Liver (tissue), 9 donors: ENCODE results near the gene HES6. TPM values are rescaled to one million over a fixed set of nuclear protein-coding genes. Genes with fewer than 3 reads are reported as not detected.

Source experiments
- DNase-seq: peaks from one replicate; pipeline ENCODE4 v3.0.0-alpha.2; 2017; ENCODE audit warnings: low spot score
- H3K27ac ChIP-seq, 2 donors: one replicate each; pipeline ENCODE4 v1.7.0; 2013; ENCODE audit warnings: inconsistent platforms in 2 of 2, low read length in 2 of 2, control low read depth in 1 of 2, low read depth in 1 of 2, mild to moderate bottlenecking in 1 of 2
- H3K27me3 ChIP-seq, 4 donors: one replicate each; pipeline versions ENCODE4 v1.6.1 to v1.7.0; 2013; ENCODE audit warnings: low read length in 3 of 4, inconsistent platforms in 1 of 4, mild to moderate bottlenecking in 1 of 4, moderate library complexity in 1 of 4; ENCODE audit not compliant: control insufficient read depth in 4 of 4, insufficient read depth in 4 of 4
- H3K36me3 ChIP-seq, 4 donors: one replicate each; pipeline versions ENCODE4 v1.6.1 to v1.7.0; 2013; ENCODE audit warnings: low read length in 3 of 4, mild to moderate bottlenecking in 3 of 4, low read depth in 1 of 4, moderate library complexity in 1 of 4; ENCODE audit not compliant: control insufficient read depth in 4 of 4, insufficient read depth in 3 of 4
- H3K4me1 ChIP-seq, 4 donors: one replicate each; pipeline versions ENCODE4 v1.6.1 to v1.7.0; 2013; ENCODE audit warnings: low read length in 3 of 4, mild to moderate bottlenecking in 3 of 4, moderate library complexity in 1 of 4; ENCODE audit not compliant: control insufficient read depth in 4 of 4, insufficient read depth in 4 of 4
- H3K4me3 ChIP-seq, 3 donors: one replicate each; pipeline versions ENCODE4 v1.6.1 to v1.7.0; 2013; ENCODE audit warnings: low read length in 3 of 3, control low read depth in 1 of 3, low read depth in 1 of 3, mild to moderate bottlenecking in 1 of 3
- H3K9ac ChIP-seq, 2 donors: one replicate each; pipeline ENCODE4 v1.7.0; 2013; ENCODE audit warnings: low read length in 2 of 2, mild to moderate bottlenecking in 2 of 2, moderate library complexity in 2 of 2, control low read depth in 1 of 2, low read depth in 1 of 2
- H3K9me3 ChIP-seq, 4 donors: one replicate each; pipeline versions ENCODE4 v1.6.1 to v1.7.0; 2013; ENCODE audit warnings: low read length in 3 of 4; ENCODE audit not compliant: control insufficient read depth in 4 of 4
- CTCF ChIP-seq: fragments of 150-350 bp; IDR thresholded peaks from 2 replicates; pipeline ENCODE4 v1.5.1; 2017; ENCODE audit warnings: improper control_type of control experiment, low read depth, low read length; ENCODE audit not compliant: missing input control
- EGR1 ChIP-seq, 2 donors: IDR thresholded peaks; 2 replicates each; pipeline ENCODE4 v1.6.1; 2016 to 2018; ENCODE audit warnings: antibody characterized with exemption in 2 of 2, low read depth in 2 of 2
- FOXA1 ChIP-seq: IDR thresholded peaks from 2 replicates; pipeline ENCODE4 v1.6.1; 2016; ENCODE audit warnings: antibody characterized with exemption
- FOXA2 ChIP-seq: IDR thresholded peaks from 2 replicates; pipeline ENCODE4 v1.6.1; 2016; ENCODE audit warnings: antibody characterized with exemption
- GABPA ChIP-seq, 2 donors: IDR thresholded peaks in 1 of 2; conservative IDR thresholded peaks in 1 of 2; 2 replicates each; pipeline ENCODE4 v1.6.1; 2016; ENCODE audit warnings: antibody characterized with exemption in 2 of 2, mild to moderate bottlenecking in 1 of 2, moderate library complexity in 1 of 2
- HNF4A ChIP-seq, 2 donors: conservative IDR thresholded peaks; 2 replicates each; pipeline ENCODE4 v1.6.1; 2016; ENCODE audit warnings: antibody characterized with exemption in 2 of 2, mild to moderate bottlenecking in 2 of 2
- HNF4G ChIP-seq: IDR thresholded peaks from 2 replicates; pipeline ENCODE4 v1.6.1; 2016; ENCODE audit warnings: antibody characterized with exemption
- JUND ChIP-seq, 2 donors: IDR thresholded peaks; 2 replicates each; pipeline ENCODE4 v1.6.1; 2016; ENCODE audit warnings: antibody characterized with exemption in 2 of 2
- NR2F2 ChIP-seq: IDR thresholded peaks from 2 replicates; pipeline ENCODE4 v1.6.1; 2016; ENCODE audit warnings: antibody characterized with exemption
- RAD21 ChIP-seq, 2 donors: IDR thresholded peaks; 2 replicates each; pipeline ENCODE4 v1.6.1; 2016; ENCODE audit warnings: antibody characterized with exemption in 2 of 2, mild to moderate bottlenecking in 2 of 2
- REST ChIP-seq: IDR thresholded peaks from 2 replicates; pipeline ENCODE4 v1.6.1; 2016; ENCODE audit warnings: antibody characterized with exemption, mild to moderate bottlenecking
- RXRA ChIP-seq, 2 donors: IDR thresholded peaks; 2 replicates each; pipeline ENCODE4 v1.6.1; 2017 to 2018; ENCODE audit warnings: antibody characterized with exemption in 2 of 2, mild to moderate bottlenecking in 1 of 2
- SP1 ChIP-seq: IDR thresholded peaks from 2 replicates; pipeline ENCODE4 v1.6.1; 2018; ENCODE audit warnings: antibody characterized with exemption, mild to moderate bottlenecking
- TAF1 ChIP-seq: conservative IDR thresholded peaks from 2 replicates; pipeline ENCODE4 v1.6.1; 2016; ENCODE audit warnings: antibody characterized with exemption, mild to moderate bottlenecking
- YY1 ChIP-seq: IDR thresholded peaks from 2 replicates; pipeline ENCODE4 v1.6.1; 2016; ENCODE audit warnings: antibody characterized with exemption, mild to moderate bottlenecking
- WGBS: extraction: QIAGEN DNeasy Blood & Tissue Kit; methylation state at CpG from one replicate; pipeline ENCODE4 v1.1.7; 2013; 5-methylcytosine and 5-hydroxymethylcytosine counted together
- polyA plus RNA-seq, 2 donors: library from polyadenylated mRNA; stranded (reverse) in 1 of 2; unstranded in 1 of 2; fragments of 200-250 nt in 1 of 2; fragments of >200 nt in 1 of 2; fragmentation: Nextera tagmentation in 1 of 2; extraction: Ambion mirVana in 1 of 2; gene quantifications; one replicate each; pipeline versions ENCODE4 v1.2.1 to v1.2.3, GENCODE V29; 2013 to 2015
- total RNA-seq, 2 donors: library from RNA; depleted of rRNA; stranded (reverse); fragments of >200 nt; gene quantifications; one replicate each; pipeline ENCODE4 v1.2.3, GENCODE V29; 2014
- TF ChIP-seq, protein P1 (sequence below): IDR thresholded peaks from 2 replicates; pipeline ENCODE4 v1.6.1; 2016; ENCODE audit warnings: antibody characterized with exemption
- TF ChIP-seq, protein P2 (sequence below): IDR thresholded peaks from 2 replicates; pipeline ENCODE4 v1.6.1; 2016; ENCODE audit warnings: antibody characterized with exemption
- TF ChIP-seq, protein P3 (sequence below): IDR thresholded peaks from 2 replicates; pipeline ENCODE4 v1.6.1; 2016; ENCODE audit warnings: antibody characterized with exemption
- donor health status: healthy.
- donor health status: healthy.
- donor health status: healthy.
- donor health status: healthy.
- donor health status: healthy.

HES6 gene
- total and polyA plus RNA-seq, 4 donors, result 1.7 to 13.2 (median 2.6) TPM

DNA sequence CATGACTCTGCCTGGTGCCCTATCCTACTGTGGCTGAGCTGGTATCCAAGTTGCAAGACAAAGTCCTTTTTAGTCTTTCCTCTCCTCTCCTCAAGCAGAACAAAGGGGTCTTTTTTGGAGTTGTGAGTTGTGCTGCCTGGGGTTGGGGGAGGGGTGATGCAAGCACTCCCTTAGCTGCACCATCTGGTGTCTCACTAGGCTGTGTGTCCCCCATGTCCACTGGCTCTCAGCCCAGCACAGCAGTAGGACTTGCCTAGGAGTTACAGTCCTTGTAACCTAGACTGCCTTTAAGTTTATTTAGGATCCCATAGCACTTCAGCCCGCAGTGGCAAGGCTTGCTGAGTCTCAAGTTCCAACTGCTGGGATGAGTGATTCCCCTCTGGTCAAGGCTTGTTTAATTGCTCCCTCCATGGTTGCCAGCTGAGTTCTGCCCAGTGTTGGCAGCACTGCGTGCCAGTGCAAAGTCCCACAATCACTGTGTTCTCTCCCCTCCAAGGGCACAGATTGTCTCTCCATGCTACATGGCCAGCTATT, 23.1 kb downstream of the HES6 start:
- Histone ChIP-seq H3K4me1 (peaks cover 0 to 12% (median 8%) of the 10 kb centered on the region in 4 donors), H3K36me3 (no peaks in the 10 kb centered on the region), H3K9me3 (no peaks in the 10 kb centered on the region), H3K9ac (no peak overlapping the region), H3K27me3 (no peaks in the 10 kb centered on the region), H3K27ac (peak overlapping the region in 1 of 2 donors; percentile 10), H3K4me3 (no peak overlapping the region)
- no peak for DNase-seq
- 44% methylated on average over 2 of the region's 2 CpGs for WGBS
- TF ChIP-seq, protein P1, sequence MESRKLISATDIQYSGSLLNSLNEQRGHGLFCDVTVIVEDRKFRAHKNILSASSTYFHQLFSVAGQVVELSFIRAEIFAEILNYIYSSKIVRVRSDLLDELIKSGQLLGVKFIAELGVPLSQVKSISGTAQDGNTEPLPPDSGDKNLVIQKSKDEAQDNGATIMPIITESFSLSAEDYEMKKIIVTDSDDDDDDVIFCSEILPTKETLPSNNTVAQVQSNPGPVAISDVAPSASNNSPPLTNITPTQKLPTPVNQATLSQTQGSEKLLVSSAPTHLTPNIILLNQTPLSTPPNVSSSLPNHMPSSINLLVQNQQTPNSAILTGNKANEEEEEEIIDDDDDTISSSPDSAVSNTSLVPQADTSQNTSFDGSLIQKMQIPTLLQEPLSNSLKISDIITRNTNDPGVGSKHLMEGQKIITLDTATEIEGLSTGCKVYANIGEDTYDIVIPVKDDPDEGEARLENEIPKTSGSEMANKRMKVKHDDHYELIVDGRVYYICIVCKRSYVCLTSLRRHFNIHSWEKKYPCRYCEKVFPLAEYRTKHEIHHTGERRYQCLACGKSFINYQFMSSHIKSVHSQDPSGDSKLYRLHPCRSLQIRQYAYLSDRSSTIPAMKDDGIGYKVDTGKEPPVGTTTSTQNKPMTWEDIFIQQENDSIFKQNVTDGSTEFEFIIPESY, result no peak
- TF ChIP-seq HNF4G, result peak; percentile 66
- no peak for TF ChIP-seq EGR1 (IDR thresholded peaks at IDR 0.05; ENCODE audit: low read depth in 2 of 2)
- TF ChIP-seq, protein P2, sequence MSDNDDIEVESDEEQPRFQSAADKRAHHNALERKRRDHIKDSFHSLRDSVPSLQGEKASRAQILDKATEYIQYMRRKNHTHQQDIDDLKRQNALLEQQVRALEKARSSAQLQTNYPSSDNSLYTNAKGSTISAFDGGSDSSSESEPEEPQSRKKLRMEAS, result no peak
- no peak for TF ChIP-seq CTCF
- TF ChIP-seq SP1, result peak; percentile 82
- TF ChIP-seq, protein P3, sequence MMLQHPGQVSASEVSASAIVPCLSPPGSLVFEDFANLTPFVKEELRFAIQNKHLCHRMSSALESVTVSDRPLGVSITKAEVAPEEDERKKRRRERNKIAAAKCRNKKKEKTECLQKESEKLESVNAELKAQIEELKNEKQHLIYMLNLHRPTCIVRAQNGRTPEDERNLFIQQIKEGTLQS, result no peak
- peak; percentile 58 for TF ChIP-seq YY1
- TF ChIP-seq RXRA (IDR thresholded peaks at IDR 0.05), result peak; percentile 15 to 43
- TF ChIP-seq HNF4A (conservative IDR thresholded peaks at IDR 0.05), result peak; percentile 83 to 88
- TF ChIP-seq TAF1, result no peak
- no peak for TF ChIP-seq REST
- no peak for TF ChIP-seq JUND (IDR thresholded peaks at IDR 0.05)
- TF ChIP-seq NR2F2, result no peak
- peak; percentile 36 to 46 for TF ChIP-seq RAD21 (IDR thresholded peaks at IDR 0.05)
- no peak for TF ChIP-seq GABPA (IDR thresholded peaks at IDR 0.05 in 1 of 2, conservative IDR thresholded peaks at IDR 0.05 in 1 of 2)
- no peak for TF ChIP-seq FOXA2
- no peak for TF ChIP-seq FOXA1
